ENCODE data around the gene BRAP. TPM values are rescaled to one million over a fixed set of nuclear protein-coding genes. Genes with fewer than 3 reads are reported as not detected.

Gene BRAP
- polyA plus RNA-seq, 1 donor from 2014 or later: 23.4 TPM

DNA sequence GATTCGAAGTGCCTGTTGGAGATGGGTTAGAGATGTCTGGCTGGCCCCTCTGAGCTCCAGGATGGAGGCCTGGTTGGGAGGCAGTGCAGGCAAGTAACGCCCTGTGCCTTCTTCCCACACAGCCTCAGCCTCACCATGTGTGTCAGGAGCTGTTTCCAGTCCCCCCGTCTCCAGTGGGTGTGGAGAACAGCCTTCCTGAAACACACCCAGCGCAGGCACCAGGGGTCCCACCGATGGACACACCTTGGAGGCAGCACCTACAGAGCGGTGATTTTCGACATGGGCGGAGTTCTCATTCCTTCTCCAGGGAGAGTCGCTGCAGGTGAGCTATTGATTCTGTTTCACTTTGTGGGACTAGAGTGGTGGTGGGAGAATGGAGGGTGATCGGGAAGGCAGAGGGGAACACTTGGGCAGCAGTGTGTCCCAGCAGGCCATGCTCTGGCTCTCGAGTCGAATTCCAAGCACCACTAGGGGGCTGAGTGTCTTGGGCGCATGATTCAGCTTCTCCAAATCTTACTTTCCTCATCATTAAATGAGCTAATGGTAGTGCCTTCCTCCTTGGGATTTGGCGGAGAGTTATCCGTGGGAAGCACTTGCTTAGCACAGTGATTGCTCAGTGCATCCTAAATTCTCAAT is 6.9 kb upstream of the BRAP start:
- H3K79me2 ChIP-seq (replicated peaks; ENCODE audit: insufficient read depth, low read length): no peaks in the 10 kb centered on the region
- H3F3A ChIP-seq (ENCODE audit: insufficient read depth, low read length, poor library complexity, severe bottlenecking): no peaks in the 10 kb centered on the region
- H3K9me3 ChIP-seq (ENCODE audit: low read length): no peaks in the 10 kb centered on the region
- no peak overlapping the region for H3K4me2 ChIP-seq (ENCODE audit: low read length)
- H3K9ac ChIP-seq (ENCODE audit: low read length): no peak overlapping the region
- no peaks in the 10 kb centered on the region for H4K20me1 ChIP-seq (ENCODE audit: insufficient read depth)
- H3K4me3 ChIP-seq (ENCODE audit: low read length): no peak overlapping the region
- H3K9me2 ChIP-seq (ENCODE audit: insufficient read depth, low read length): no peaks in the 10 kb centered on the region
- H3K27ac ChIP-seq (ENCODE audit: low read length): no peak overlapping the region
- no peaks in the 10 kb centered on the region for H3K36me3 ChIP-seq (ENCODE audit: insufficient read depth, low read length)
- H3K27me3 ChIP-seq (ENCODE audit: insufficient read depth, low read depth, low read length): no peaks in the 10 kb centered on the region
- no peak overlapping the region for H2AFZ ChIP-seq (ENCODE audit: low read depth, low read length)
- no peak for TF ChIP-seq TAF1 (IDR thresholded peaks at IDR 0.05; ENCODE audit: low read depth)
- TF ChIP-seq RAD21 (conservative IDR thresholded peaks at IDR 0.05): no peak

DNA sequence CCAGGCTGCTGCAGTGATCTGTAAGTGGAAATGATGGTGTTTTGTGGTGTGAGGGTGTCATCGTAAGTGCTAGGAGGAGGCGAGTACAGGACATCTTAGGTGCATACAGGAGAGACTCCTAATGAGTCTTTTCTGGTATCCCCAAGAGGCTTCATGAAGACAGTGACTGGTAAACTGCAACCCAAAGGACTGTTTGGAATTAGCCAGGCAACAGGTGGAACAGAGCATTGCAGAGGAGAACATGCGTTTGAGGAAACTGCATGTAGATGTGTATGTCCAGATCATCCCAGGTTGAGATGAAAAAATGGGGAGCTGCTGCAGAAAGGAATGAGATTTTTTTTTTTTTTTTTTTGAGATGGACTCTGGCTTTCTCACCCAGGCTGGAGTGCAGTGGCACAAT is 5.5 kb upstream of the BRAP start:
- H2AFZ ChIP-seq (ENCODE audit: low read depth, low read length): no peak overlapping the region
- peaks cover 8% of the 10 kb centered on the region for H3K79me2 ChIP-seq (replicated peaks; ENCODE audit: insufficient read depth, low read length)
- no peak overlapping the region for H3K9ac ChIP-seq (ENCODE audit: low read length)
- no peaks in the 10 kb centered on the region for H3K9me2 ChIP-seq (ENCODE audit: insufficient read depth, low read length)
- no peaks in the 10 kb centered on the region for H3K9me3 ChIP-seq (ENCODE audit: low read length)
- H3K4me2 ChIP-seq (ENCODE audit: low read length): no peak overlapping the region
- TF ChIP-seq, protein P1, sequence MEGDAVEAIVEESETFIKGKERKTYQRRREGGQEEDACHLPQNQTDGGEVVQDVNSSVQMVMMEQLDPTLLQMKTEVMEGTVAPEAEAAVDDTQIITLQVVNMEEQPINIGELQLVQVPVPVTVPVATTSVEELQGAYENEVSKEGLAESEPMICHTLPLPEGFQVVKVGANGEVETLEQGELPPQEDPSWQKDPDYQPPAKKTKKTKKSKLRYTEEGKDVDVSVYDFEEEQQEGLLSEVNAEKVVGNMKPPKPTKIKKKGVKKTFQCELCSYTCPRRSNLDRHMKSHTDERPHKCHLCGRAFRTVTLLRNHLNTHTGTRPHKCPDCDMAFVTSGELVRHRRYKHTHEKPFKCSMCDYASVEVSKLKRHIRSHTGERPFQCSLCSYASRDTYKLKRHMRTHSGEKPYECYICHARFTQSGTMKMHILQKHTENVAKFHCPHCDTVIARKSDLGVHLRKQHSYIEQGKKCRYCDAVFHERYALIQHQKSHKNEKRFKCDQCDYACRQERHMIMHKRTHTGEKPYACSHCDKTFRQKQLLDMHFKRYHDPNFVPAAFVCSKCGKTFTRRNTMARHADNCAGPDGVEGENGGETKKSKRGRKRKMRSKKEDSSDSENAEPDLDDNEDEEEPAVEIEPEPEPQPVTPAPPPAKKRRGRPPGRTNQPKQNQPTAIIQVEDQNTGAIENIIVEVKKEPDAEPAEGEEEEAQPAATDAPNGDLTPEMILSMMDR (IDR thresholded peaks at IDR 0.05; ENCODE audit: poor library complexity, severe bottlenecking): no peak
- TF ChIP-seq EZH2 (IDR thresholded peaks at IDR 0.05; ENCODE audit: borderline replicate concordance, insufficient read depth, low read length, poor library complexity, severe bottlenecking) (no peak), EP300 (conservative IDR thresholded peaks at IDR 0.05; ENCODE audit: poor library complexity, severe bottlenecking) (no peak), MXI1 (conservative IDR thresholded peaks at IDR 0.05; ENCODE audit: poor library complexity, severe bottlenecking) (no peak), POLR2AphosphoS5 (IDR thresholded peaks at IDR 0.05) (no peak), TAF1 (IDR thresholded peaks at IDR 0.05; ENCODE audit: low read depth) (no peak), RAD21 (conservative IDR thresholded peaks at IDR 0.05) (no peak), SMC3 (conservative IDR thresholded peaks at IDR 0.05; ENCODE audit: poor library complexity) (no peak)
- TF ChIP-seq, protein P2, sequence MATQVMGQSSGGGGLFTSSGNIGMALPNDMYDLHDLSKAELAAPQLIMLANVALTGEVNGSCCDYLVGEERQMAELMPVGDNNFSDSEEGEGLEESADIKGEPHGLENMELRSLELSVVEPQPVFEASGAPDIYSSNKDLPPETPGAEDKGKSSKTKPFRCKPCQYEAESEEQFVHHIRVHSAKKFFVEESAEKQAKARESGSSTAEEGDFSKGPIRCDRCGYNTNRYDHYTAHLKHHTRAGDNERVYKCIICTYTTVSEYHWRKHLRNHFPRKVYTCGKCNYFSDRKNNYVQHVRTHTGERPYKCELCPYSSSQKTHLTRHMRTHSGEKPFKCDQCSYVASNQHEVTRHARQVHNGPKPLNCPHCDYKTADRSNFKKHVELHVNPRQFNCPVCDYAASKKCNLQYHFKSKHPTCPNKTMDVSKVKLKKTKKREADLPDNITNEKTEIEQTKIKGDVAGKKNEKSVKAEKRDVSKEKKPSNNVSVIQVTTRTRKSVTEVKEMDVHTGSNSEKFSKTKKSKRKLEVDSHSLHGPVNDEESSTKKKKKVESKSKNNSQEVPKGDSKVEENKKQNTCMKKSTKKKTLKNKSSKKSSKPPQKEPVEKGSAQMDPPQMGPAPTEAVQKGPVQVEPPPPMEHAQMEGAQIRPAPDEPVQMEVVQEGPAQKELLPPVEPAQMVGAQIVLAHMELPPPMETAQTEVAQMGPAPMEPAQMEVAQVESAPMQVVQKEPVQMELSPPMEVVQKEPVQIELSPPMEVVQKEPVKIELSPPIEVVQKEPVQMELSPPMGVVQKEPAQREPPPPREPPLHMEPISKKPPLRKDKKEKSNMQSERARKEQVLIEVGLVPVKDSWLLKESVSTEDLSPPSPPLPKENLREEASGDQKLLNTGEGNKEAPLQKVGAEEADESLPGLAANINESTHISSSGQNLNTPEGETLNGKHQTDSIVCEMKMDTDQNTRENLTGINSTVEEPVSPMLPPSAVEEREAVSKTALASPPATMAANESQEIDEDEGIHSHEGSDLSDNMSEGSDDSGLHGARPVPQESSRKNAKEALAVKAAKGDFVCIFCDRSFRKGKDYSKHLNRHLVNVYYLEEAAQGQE (IDR thresholded peaks at IDR 0.05; ENCODE audit: borderline replicate concordance): no peak
- no peaks in the 10 kb centered on the region for H3F3A ChIP-seq (ENCODE audit: insufficient read depth, low read length, poor library complexity, severe bottlenecking)
- no peaks in the 10 kb centered on the region for H4K20me1 ChIP-seq (ENCODE audit: insufficient read depth)
- no peaks in the 10 kb centered on the region for H3K27me3 ChIP-seq (ENCODE audit: insufficient read depth, low read depth, low read length)
- no peak overlapping the region for H3K27ac ChIP-seq (ENCODE audit: low read length)
- no peak overlapping the region for H3K4me3 ChIP-seq (ENCODE audit: low read length)
- H3K36me3 ChIP-seq (ENCODE audit: insufficient read depth, low read length): no peaks in the 10 kb centered on the region

Data from neural cell (in vitro differentiated cells).